MM.1S (cell line): ENCODE results near the gene ZNF764.

Experiments used
- DNase-seq: peaks from one replicate; pipeline ENCODE4 v3.0.0-alpha.2; 2015
- H2AFZ ChIP-seq: fragments of 300-600 bp; sonication (generic); 2 replicates; pipeline ENCODE4 v1.6.0; 2016; ENCODE audit warnings: antibody characterized with exemption, low read length
- H3F3A ChIP-seq: fragments of 300-600 bp; sonication (generic); 2 replicates; pipeline ENCODE4 v1.6.1; 2016; ENCODE audit warnings: mild to moderate bottlenecking, antibody characterized with exemption, low read length, moderate library complexity, mixed read lengths; ENCODE audit not compliant: insufficient read depth
- H3K27ac ChIP-seq: fragments of 300-600 bp; sonication (generic); 2 replicates; pipeline ENCODE4 v1.5.1; 2016; ENCODE audit warnings: mild to moderate bottlenecking, low read length
- H3K27me3 ChIP-seq: fragments of 300-600 bp; sonication (generic); replicated peaks from 2 replicates; pipeline ENCODE4 v1.6.0; 2016; ENCODE audit warnings: low read length; ENCODE audit not compliant: insufficient read depth
- H3K36me3 ChIP-seq: fragments of 300-600 bp; sonication (generic); replicated peaks from 2 replicates; pipeline ENCODE4 v1.6.1; 2016; ENCODE audit warnings: mild to moderate bottlenecking, low read length, mixed read lengths; ENCODE audit not compliant: insufficient read depth
- H3K4me1 ChIP-seq: fragments of 300-600 bp; sonication (generic); 2 replicates; pipeline ENCODE4 v1.6.1; 2016; ENCODE audit warnings: low read length, mixed read lengths
- H3K4me2 ChIP-seq: fragments of 300-600 bp; sonication (generic); 2 replicates; pipeline ENCODE4 v1.6.0; 2016; ENCODE audit warnings: low read depth, low read length
- H3K4me3 ChIP-seq: fragments of 300-600 bp; sonication (generic); 2 replicates; pipeline ENCODE4 v1.5.1; 2016; ENCODE audit warnings: low read length, mixed read lengths
- H3K79me2 ChIP-seq: fragments of 300-600 bp; sonication (generic); 2 replicates; pipeline ENCODE4 v1.6.1; 2016; ENCODE audit warnings: mixed run types, low read length, mixed read lengths
- H3K9ac ChIP-seq: fragments of 300-600 bp; sonication (generic); 2 replicates; pipeline ENCODE4 v1.6.1; 2016; ENCODE audit warnings: low read length, mixed read lengths
- H3K9me2 ChIP-seq: fragments of 300-600 bp; sonication (generic); replicated peaks from 2 replicates; pipeline ENCODE4 v1.6.1; 2016; ENCODE audit warnings: mild to moderate bottlenecking, low read length, mixed read lengths; ENCODE audit not compliant: insufficient read depth
- H3K9me3 ChIP-seq: fragments of 300-600 bp; sonication (generic); replicated peaks from 2 replicates; pipeline ENCODE4 v1.6.1; 2016; ENCODE audit warnings: mild to moderate bottlenecking, low read length, mixed read lengths; ENCODE audit not compliant: insufficient read depth
- H4K20me1 ChIP-seq: fragments of 300-600 bp; sonication (generic); 2 replicates; pipeline ENCODE4 v1.6.1; 2016; ENCODE audit warnings: mild to moderate bottlenecking, low read length, moderate library complexity, mixed read lengths; ENCODE audit not compliant: insufficient read depth
- EZH2 ChIP-seq: fragments of 300-600 bp; sonication (generic); optimal IDR thresholded peaks from 2 replicates; pipeline ENCODE3; 2017; ENCODE audit warnings: low read depth, mild to moderate bottlenecking, antibody characterized with exemption, low read length, mixed read lengths
- EZH2phosphoT487 ChIP-seq: fragments of 300-600 bp; sonication (generic); IDR thresholded peaks from 2 replicates; pipeline ENCODE4 v1.6.1; 2018; ENCODE audit warnings: antibody characterized with exemption, low read length
- TF ChIP-seq, protein P1 (sequence below): fragments of 300-600 bp; sonication (generic); IDR thresholded peaks from 2 replicates; pipeline ENCODE4 v1.5.1; 2016; ENCODE audit warnings: antibody characterized with exemption, low read length, mixed read lengths

The ZNF764 gene

DNA sequence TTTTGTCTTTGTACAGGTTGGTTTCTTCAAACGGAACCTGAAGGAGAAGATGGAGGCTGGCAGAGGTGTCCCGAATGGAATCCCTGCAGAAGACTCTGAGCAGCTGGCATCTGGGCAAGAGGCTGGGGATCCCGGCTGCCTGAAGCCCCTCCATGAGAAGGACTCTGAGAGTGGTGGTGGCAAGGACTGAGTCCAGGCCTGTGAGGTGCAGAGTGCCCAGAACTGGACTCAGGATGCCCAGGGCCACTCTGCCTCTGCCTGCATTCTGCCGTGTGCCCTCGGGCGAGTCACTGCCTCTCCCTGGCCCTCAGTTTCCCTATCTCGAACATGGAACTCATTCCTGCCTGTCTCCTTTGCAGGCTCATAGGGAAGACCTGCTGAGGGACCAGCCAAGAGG, 36.7 kb downstream of the ZNF764 start:
- Histone ChIP-seq H3K79me2 (no peaks in the 10 kb centered on the region), H4K20me1 (no peaks in the 10 kb centered on the region), H3K4me2 (no peak overlapping the region), H3K9me2 (no peaks in the 10 kb centered on the region), H3K9me3 (no peaks in the 10 kb centered on the region), H3K36me3 (no peaks in the 10 kb centered on the region), H3K27ac (no peak overlapping the region), H3K27me3 (no peaks in the 10 kb centered on the region), H3K9ac (no peak overlapping the region), H2AFZ (no peak overlapping the region), H3K4me3 (no peak overlapping the region), H3F3A (peaks cover 5% of the 10 kb centered on the region; the same call in 1 of the 2 replicates), H3K4me1 (no peaks in the 10 kb centered on the region)
- DNase-seq, result no peak
- no peak for TF ChIP-seq EZH2phosphoT487

DNA sequence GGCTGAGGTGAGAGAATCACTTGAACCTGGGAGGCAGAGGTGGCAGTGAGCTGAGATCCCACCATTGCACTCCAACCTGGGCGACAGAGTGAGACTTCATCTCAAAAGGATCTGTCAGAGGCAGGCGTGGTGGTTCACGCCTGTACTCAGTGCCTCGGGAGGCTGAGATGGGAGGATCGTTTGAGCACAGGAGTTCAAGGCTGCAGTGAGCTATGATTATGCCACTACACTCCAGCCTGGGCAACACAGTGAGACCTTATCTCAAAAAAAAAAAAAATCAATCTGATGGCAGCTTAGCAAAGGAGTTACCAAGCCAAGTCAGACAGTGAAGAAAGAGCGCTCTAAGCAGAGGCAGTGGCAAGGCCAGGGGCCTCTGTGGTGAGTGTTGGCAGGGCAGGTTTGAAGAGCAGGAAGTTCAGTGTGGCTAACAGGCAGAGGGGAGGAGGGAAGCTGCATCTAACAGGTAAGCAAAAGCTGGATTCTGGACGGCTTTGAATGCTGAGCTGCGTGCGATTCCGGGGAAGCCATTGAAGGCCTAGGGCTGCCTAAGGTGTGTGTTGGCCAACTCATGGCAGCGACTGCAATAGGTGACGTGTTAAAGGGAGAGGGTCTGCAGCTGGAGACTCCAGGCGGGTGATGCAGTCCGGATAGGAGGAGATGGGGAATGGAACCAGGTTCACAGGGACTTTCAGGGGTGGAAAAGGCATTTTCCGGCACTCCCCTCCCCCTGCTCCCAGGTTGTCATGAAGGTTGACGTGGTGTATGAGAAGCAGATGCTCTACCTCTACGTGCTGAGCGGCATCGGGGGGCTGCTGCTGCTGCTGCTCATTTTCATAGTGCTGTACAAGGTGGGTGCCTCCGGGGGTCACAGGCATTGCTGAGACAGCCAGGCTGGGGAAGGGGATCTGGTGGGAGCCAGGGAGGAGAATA, 38.8 kb downstream of the ZNF764 start:
- Histone ChIP-seq H4K20me1 (no peaks in the 10 kb centered on the region), H3K4me3 (no peak overlapping the region), H3K4me2 (no peak overlapping the region), H3K9ac (no peak overlapping the region), H3K27ac (no peak overlapping the region), H3K9me2 (no peaks in the 10 kb centered on the region), H2AFZ (no peak overlapping the region), H3K9me3 (no peaks in the 10 kb centered on the region), H3K4me1 (no peaks in the 10 kb centered on the region), H3K36me3 (no peaks in the 10 kb centered on the region), H3F3A (no peaks in the 10 kb centered on the region; the same call in 1 of the 2 replicates), H3K79me2 (no peaks in the 10 kb centered on the region), H3K27me3 (no peaks in the 10 kb centered on the region)
- no peak for DNase-seq
- TF ChIP-seq EZH2 (no peak), EZH2phosphoT487 (no peak)
- TF ChIP-seq, protein P1, sequence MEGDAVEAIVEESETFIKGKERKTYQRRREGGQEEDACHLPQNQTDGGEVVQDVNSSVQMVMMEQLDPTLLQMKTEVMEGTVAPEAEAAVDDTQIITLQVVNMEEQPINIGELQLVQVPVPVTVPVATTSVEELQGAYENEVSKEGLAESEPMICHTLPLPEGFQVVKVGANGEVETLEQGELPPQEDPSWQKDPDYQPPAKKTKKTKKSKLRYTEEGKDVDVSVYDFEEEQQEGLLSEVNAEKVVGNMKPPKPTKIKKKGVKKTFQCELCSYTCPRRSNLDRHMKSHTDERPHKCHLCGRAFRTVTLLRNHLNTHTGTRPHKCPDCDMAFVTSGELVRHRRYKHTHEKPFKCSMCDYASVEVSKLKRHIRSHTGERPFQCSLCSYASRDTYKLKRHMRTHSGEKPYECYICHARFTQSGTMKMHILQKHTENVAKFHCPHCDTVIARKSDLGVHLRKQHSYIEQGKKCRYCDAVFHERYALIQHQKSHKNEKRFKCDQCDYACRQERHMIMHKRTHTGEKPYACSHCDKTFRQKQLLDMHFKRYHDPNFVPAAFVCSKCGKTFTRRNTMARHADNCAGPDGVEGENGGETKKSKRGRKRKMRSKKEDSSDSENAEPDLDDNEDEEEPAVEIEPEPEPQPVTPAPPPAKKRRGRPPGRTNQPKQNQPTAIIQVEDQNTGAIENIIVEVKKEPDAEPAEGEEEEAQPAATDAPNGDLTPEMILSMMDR, result no peak

DNA sequence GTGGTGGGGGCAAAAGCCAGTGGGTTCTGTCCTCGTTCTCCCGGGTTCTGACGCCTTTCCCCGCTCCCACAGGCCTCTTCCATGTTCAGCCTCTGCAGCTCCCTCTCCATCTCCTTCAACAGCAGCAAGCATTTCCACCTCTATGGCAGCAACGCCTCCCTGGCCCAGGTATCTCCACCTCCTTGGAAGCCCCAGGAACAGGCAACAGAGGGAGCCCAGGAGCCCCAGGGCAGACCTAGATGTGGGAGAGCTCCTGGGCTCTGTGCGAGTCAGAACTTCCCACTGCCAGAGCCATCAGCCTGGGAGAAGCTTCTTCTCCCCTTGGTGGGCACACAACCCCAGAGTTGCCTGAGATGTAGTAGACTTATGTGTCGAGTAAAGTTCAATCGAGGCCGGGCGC, 39.6 kb downstream of the ZNF764 start:
- Histone ChIP-seq H2AFZ (no peak overlapping the region), H3K4me3 (no peak overlapping the region), H3K79me2 (no peaks in the 10 kb centered on the region), H3K36me3 (no peaks in the 10 kb centered on the region), H3F3A (no peaks in the 10 kb centered on the region; the same call in 1 of the 2 replicates), H3K27me3 (no peaks in the 10 kb centered on the region), H3K9me2 (no peaks in the 10 kb centered on the region), H3K4me1 (no peaks in the 10 kb centered on the region), H3K27ac (no peak overlapping the region), H3K9ac (no peak overlapping the region), H4K20me1 (no peaks in the 10 kb centered on the region), H3K9me3 (no peaks in the 10 kb centered on the region), H3K4me2 (no peak overlapping the region)
- no peak for DNase-seq
- no peak for TF ChIP-seq EZH2

DNA sequence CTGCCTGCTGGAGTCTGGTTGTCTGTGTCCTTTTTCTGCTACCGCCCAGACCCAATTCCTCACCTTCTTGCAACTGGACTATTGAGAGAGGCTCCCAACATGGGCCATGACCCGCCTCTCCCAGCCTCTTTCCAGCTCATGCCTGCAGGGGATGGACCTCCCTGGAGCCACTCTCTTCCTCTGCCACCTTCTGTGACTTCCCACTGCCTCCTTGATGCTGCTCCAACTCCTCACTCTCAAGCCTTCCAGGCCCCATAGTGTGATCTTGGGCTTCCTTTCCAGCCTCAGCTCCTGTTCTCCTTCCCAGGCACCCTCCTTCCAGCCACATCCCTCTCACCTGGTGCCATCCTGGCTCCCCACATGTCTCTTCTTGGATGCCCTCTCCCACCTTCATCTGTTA, 42.9 kb downstream of the ZNF764 start:
- Histone ChIP-seq H3K4me2 (no peak overlapping the region), H3K27ac (no peak overlapping the region), H3K9me2 (no peaks in the 10 kb centered on the region), H4K20me1 (no peaks in the 10 kb centered on the region), H3K36me3 (no peaks in the 10 kb centered on the region), H3K9ac (no peak overlapping the region), H2AFZ (no peak overlapping the region), H3K79me2 (no peaks in the 10 kb centered on the region), H3K4me1 (no peaks in the 10 kb centered on the region), H3K9me3 (no peaks in the 10 kb centered on the region), H3K27me3 (no peaks in the 10 kb centered on the region), H3K4me3 (no peak overlapping the region), H3F3A (no peaks in the 10 kb centered on the region)
- TF ChIP-seq EZH2 (no peak), EZH2phosphoT487 (no peak)
- TF ChIP-seq, protein P1, result no peak
- no peak for DNase-seq
